HTERT RPE-1 (cell line): ENCODE measurements around the gene HS3ST3B1.

Experiments used
- in situ Hi-C: fragments of 300-500 bp; cut with MboI; formaldehyde crosslinking; loops from 4 replicates; pipeline ENCODE4 v1.14.3; 2020; ENCODE audit warnings: low sequenced_read_pairs

The HS3ST3B1 gene

GRCh38 chr17:14352136-14352535 is 51.3 kb downstream of the HS3ST3B1 start:
- in situ Hi-C loops: no loop called here

GRCh38 chr17:14353861-14354474 is 53.1 kb downstream of the HS3ST3B1 start:
- in situ Hi-C loops: no loop called here

- in situ Hi-C loops: no loop called here
Observed at GRCh38 chr17:14354807-14355206, 53.9 kb downstream of the HS3ST3B1 start.

GRCh38 chr17:14355556-14355955 is 54.7 kb downstream of the HS3ST3B1 start:
- in situ Hi-C loops: no loop called here

- in situ Hi-C loops: no loop called here
Observed at GRCh38 chr17:14359163-14360020, 58.5 kb downstream of the HS3ST3B1 start.

- in situ Hi-C loops: no loop called here
Observed at GRCh38 chr17:14360856-14361255, 60.0 kb downstream of the HS3ST3B1 start.

GRCh38 chr17:14361470-14361869 is 60.6 kb downstream of the HS3ST3B1 start:
- in situ Hi-C loops: no loop called here

GRCh38 chr17:14361945-14362508 is 61.1 kb downstream of the HS3ST3B1 start:
- in situ Hi-C loops: no loop called here

- in situ Hi-C loops: no loop called here
Observed at GRCh38 chr17:14366199-14366598, 65.3 kb downstream of the HS3ST3B1 start.

GRCh38 chr17:14372461-14372860 is 71.6 kb downstream of the HS3ST3B1 start:
- in situ Hi-C loops: no loop called here

- in situ Hi-C loops: no loop called here
Observed at GRCh38 chr17:14372905-14373613, 72.2 kb downstream of the HS3ST3B1 start.

GRCh38 chr17:14373614-14374259 is 72.9 kb downstream of the HS3ST3B1 start:
- in situ Hi-C loops: no loop called here

GRCh38 chr17:14374268-14374667 is 73.4 kb downstream of the HS3ST3B1 start:
- in situ Hi-C loops: no loop called here

GRCh38 chr17:14376666-14377065 is 75.8 kb downstream of the HS3ST3B1 start:
- in situ Hi-C loops: no loop called here

GRCh38 chr17:14381606-14382005 is 80.7 kb downstream of the HS3ST3B1 start:
- in situ Hi-C loops: no loop called here

- in situ Hi-C loops: no loop called here
Observed at GRCh38 chr17:14387036-14387435, 86.2 kb downstream of the HS3ST3B1 start.

GRCh38 chr17:14389681-14390080 is 88.8 kb downstream of the HS3ST3B1 start:
- in situ Hi-C loops: no loop called here

GRCh38 chr17:14393723-14394122 is 92.8 kb downstream of the HS3ST3B1 start:
- in situ Hi-C loops: no loop called here

- in situ Hi-C loops: no loop called here
Observed at GRCh38 chr17:14395255-14395654, 94.4 kb downstream of the HS3ST3B1 start.

GRCh38 chr17:14396547-14396946 is 95.7 kb downstream of the HS3ST3B1 start:
- in situ Hi-C loops: no loop called here

- in situ Hi-C loops: no loop called here
Observed at GRCh38 chr17:14398766-14399165, 97.9 kb downstream of the HS3ST3B1 start.
